MM.1S (cell line): Measurements from ENCODE around the gene AFG1L.
"Not testable (repeated sequence)": the region's sequence is repeated elsewhere in the genome, so short reads cannot be mapped to it uniquely, and the experiment has no call there.

ENCODE experiments used
- DNase-seq: peaks from one replicate; pipeline ENCODE4 v3.0.0-alpha.2; 2015
- H2AFZ ChIP-seq: fragments of 300-600 bp; sonication (generic); 2 replicates; pipeline ENCODE4 v1.6.0; 2016; ENCODE audit warnings: antibody characterized with exemption, low read length
- H3F3A ChIP-seq: fragments of 300-600 bp; sonication (generic); 2 replicates; pipeline ENCODE4 v1.6.1; 2016; ENCODE audit warnings: mild to moderate bottlenecking, antibody characterized with exemption, low read length, moderate library complexity, mixed read lengths; ENCODE audit not compliant: insufficient read depth
- H3K27ac ChIP-seq: fragments of 300-600 bp; sonication (generic); 2 replicates; pipeline ENCODE4 v1.5.1; 2016; ENCODE audit warnings: mild to moderate bottlenecking, low read length
- H3K27me3 ChIP-seq: fragments of 300-600 bp; sonication (generic); replicated peaks from 2 replicates; pipeline ENCODE4 v1.6.0; 2016; ENCODE audit warnings: low read length; ENCODE audit not compliant: insufficient read depth
- H3K36me3 ChIP-seq: fragments of 300-600 bp; sonication (generic); replicated peaks from 2 replicates; pipeline ENCODE4 v1.6.1; 2016; ENCODE audit warnings: mild to moderate bottlenecking, low read length, mixed read lengths; ENCODE audit not compliant: insufficient read depth
- H3K4me1 ChIP-seq: fragments of 300-600 bp; sonication (generic); 2 replicates; pipeline ENCODE4 v1.6.1; 2016; ENCODE audit warnings: low read length, mixed read lengths
- H3K4me2 ChIP-seq: fragments of 300-600 bp; sonication (generic); 2 replicates; pipeline ENCODE4 v1.6.0; 2016; ENCODE audit warnings: low read depth, low read length
- H3K4me3 ChIP-seq: fragments of 300-600 bp; sonication (generic); 2 replicates; pipeline ENCODE4 v1.5.1; 2016; ENCODE audit warnings: low read length, mixed read lengths
- H3K79me2 ChIP-seq: fragments of 300-600 bp; sonication (generic); 2 replicates; pipeline ENCODE4 v1.6.1; 2016; ENCODE audit warnings: mixed run types, low read length, mixed read lengths
- H3K9ac ChIP-seq: fragments of 300-600 bp; sonication (generic); 2 replicates; pipeline ENCODE4 v1.6.1; 2016; ENCODE audit warnings: low read length, mixed read lengths
- H3K9me2 ChIP-seq: fragments of 300-600 bp; sonication (generic); replicated peaks from 2 replicates; pipeline ENCODE4 v1.6.1; 2016; ENCODE audit warnings: mild to moderate bottlenecking, low read length, mixed read lengths; ENCODE audit not compliant: insufficient read depth
- H3K9me3 ChIP-seq: fragments of 300-600 bp; sonication (generic); replicated peaks from 2 replicates; pipeline ENCODE4 v1.6.1; 2016; ENCODE audit warnings: mild to moderate bottlenecking, low read length, mixed read lengths; ENCODE audit not compliant: insufficient read depth
- H4K20me1 ChIP-seq: fragments of 300-600 bp; sonication (generic); 2 replicates; pipeline ENCODE4 v1.6.1; 2016; ENCODE audit warnings: mild to moderate bottlenecking, low read length, moderate library complexity, mixed read lengths; ENCODE audit not compliant: insufficient read depth
- EZH2 ChIP-seq: fragments of 300-600 bp; sonication (generic); optimal IDR thresholded peaks from 2 replicates; pipeline ENCODE3; 2017; ENCODE audit warnings: low read depth, mild to moderate bottlenecking, antibody characterized with exemption, low read length, mixed read lengths
- EZH2phosphoT487 ChIP-seq: fragments of 300-600 bp; sonication (generic); IDR thresholded peaks from 2 replicates; pipeline ENCODE4 v1.6.1; 2018; ENCODE audit warnings: antibody characterized with exemption, low read length
- TF ChIP-seq, protein P1 (sequence below): fragments of 300-600 bp; sonication (generic); IDR thresholded peaks from 2 replicates; pipeline ENCODE4 v1.5.1; 2016; ENCODE audit warnings: antibody characterized with exemption, low read length, mixed read lengths

The AFG1L gene

GRCh38 chr6:108291091-108291490, 3.8 kb upstream of the AFG1L start:
- H3K36me3 ChIP-seq = no peaks in the 10 kb centered on the region
- H3K4me1 ChIP-seq = no peaks in the 10 kb centered on the region
- no peak overlapping the region for H3K4me3 ChIP-seq
- peaks cover 9% of the 10 kb centered on the region for H3K79me2 ChIP-seq
- peaks cover 13% of the 10 kb centered on the region for H3F3A ChIP-seq
- H3K27me3 ChIP-seq = no peaks in the 10 kb centered on the region
- no peak overlapping the region for H3K4me2 ChIP-seq
- no peaks in the 10 kb centered on the region for H3K9me3 ChIP-seq
- TF ChIP-seq EZH2 (no peak), EZH2phosphoT487 (no peak)
- TF ChIP-seq, protein P1, sequence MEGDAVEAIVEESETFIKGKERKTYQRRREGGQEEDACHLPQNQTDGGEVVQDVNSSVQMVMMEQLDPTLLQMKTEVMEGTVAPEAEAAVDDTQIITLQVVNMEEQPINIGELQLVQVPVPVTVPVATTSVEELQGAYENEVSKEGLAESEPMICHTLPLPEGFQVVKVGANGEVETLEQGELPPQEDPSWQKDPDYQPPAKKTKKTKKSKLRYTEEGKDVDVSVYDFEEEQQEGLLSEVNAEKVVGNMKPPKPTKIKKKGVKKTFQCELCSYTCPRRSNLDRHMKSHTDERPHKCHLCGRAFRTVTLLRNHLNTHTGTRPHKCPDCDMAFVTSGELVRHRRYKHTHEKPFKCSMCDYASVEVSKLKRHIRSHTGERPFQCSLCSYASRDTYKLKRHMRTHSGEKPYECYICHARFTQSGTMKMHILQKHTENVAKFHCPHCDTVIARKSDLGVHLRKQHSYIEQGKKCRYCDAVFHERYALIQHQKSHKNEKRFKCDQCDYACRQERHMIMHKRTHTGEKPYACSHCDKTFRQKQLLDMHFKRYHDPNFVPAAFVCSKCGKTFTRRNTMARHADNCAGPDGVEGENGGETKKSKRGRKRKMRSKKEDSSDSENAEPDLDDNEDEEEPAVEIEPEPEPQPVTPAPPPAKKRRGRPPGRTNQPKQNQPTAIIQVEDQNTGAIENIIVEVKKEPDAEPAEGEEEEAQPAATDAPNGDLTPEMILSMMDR = no peak
- no peak for DNase-seq
- H4K20me1 ChIP-seq = no peaks in the 10 kb centered on the region
- no peak overlapping the region for H3K27ac ChIP-seq
- H2AFZ ChIP-seq = no peak overlapping the region
- H3K9me2 ChIP-seq = no peaks in the 10 kb centered on the region
- no peak overlapping the region for H3K9ac ChIP-seq

DNA sequence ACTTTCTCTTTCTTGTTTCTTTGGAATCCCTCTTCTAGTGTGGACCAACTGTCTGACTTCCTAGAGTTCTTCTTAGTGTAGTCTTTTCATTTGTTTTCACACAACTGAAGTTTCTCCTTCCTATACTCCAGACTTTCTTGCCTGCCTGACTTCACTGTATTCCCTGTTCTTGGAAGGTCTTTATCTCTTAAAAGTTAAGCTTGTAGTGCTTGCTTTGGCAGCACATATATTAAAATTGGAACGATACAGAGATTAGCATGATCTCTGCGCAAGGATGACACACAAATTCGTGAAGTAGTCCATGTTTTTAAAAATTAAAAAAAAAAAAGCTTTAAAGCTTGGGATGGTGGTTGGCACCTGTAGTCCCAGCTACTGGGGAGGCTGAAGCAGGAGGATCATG, 2.3 kb upstream of the AFG1L start:
- H2AFZ ChIP-seq, H3K9me3 ChIP-seq, H3K4me1 ChIP-seq, H3K4me2 ChIP-seq, H3K79me2 ChIP-seq, H3K27ac ChIP-seq, H3K4me3 ChIP-seq, DNase-seq, H3K36me3 ChIP-seq, H3K27me3 ChIP-seq, H4K20me1 ChIP-seq, H3K9me2 ChIP-seq, H3K9ac ChIP-seq: not testable (repeated sequence)
- peaks cover 13% of the 10 kb centered on the region for H3F3A ChIP-seq

- no peaks in the 10 kb centered on the region for H3K27me3 ChIP-seq
- TF ChIP-seq EZH2phosphoT487 (no peak), EZH2 (no peak)
- TF ChIP-seq, protein P1 = no peak
- peak overlapping the region; percentile 95 for H3K4me2 ChIP-seq
- H3K79me2 ChIP-seq = peaks cover 9% of the 10 kb centered on the region
- H3K27ac ChIP-seq = no peak overlapping the region
- no peaks in the 10 kb centered on the region for H3K36me3 ChIP-seq
- no peaks in the 10 kb centered on the region for H4K20me1 ChIP-seq
- no peak for DNase-seq
- H3K9me3 ChIP-seq = no peaks in the 10 kb centered on the region
- no peaks in the 10 kb centered on the region for H3K9me2 ChIP-seq
- no peaks in the 10 kb centered on the region for H3K4me1 ChIP-seq
- peak overlapping the region; percentile 86 for H3K4me3 ChIP-seq
- no peak overlapping the region for H3K9ac ChIP-seq
- H2AFZ ChIP-seq = peak overlapping the region; percentile 96
- H3F3A ChIP-seq = peaks cover 17% of the 10 kb centered on the region
Measured at GRCh38 chr6:108293527-108294296, 1.1 kb upstream of the AFG1L start.

DNA sequence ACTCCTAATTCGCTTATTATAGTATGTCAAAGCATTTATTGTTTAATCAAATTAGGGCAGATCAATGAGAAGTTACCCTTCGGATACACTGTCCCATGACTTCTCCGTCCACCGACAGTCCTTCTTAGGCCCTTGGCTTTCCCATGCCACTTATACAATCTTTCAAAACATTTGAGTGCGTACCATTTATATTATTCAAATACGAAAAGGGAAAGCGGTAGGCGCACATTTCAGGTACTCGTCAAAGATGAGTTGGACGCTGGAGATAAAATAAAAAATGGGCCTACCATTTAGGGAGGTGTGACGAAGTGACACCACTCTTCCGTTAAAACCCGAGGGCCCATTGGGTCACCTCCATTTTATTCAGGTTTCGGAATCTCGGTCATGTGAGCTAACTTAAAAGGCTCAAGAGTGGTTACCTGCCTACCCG, 542 bp upstream of the AFG1L start:
- Histone ChIP-seq H3K9me3 (no peaks in the 10 kb centered on the region), H3K9ac (peak overlapping the region; percentile 90; the same call in 1 of the 2 replicates), H3K79me2 (peaks cover 9% of the 10 kb centered on the region), H2AFZ (peak overlapping the region; percentile 96), H3K27me3 (no peaks in the 10 kb centered on the region), H3K36me3 (no peaks in the 10 kb centered on the region), H3K9me2 (no peaks in the 10 kb centered on the region), H4K20me1 (no peaks in the 10 kb centered on the region), H3K4me3 (peak overlapping the region; percentile 86), H3K27ac (peak overlapping the region; percentile 92; the same call in 1 of the 2 replicates), H3K4me1 (no peaks in the 10 kb centered on the region), H3F3A (peaks cover 17% of the 10 kb centered on the region), H3K4me2 (peak overlapping the region; percentile 95)
- no peak for DNase-seq
- TF ChIP-seq, protein P1 = no peak
